HG02759 (cell line): ENCODE measurements around the gene URB1.
"Not testable (repeated sequence)": the region's sequence is repeated elsewhere in the genome, so short reads cannot be mapped to it uniquely, and the experiment has no call there.

Source experiments
- ATAC-seq: cut with Tn5 transposase; IDR thresholded peaks from one replicate; pipeline ENCODE4 v1.9.1; 2021; ENCODE audit warnings: mild to moderate bottlenecking, moderate library complexity; ENCODE audit not compliant: unreplicated experiment

The URB1 gene

DNA sequence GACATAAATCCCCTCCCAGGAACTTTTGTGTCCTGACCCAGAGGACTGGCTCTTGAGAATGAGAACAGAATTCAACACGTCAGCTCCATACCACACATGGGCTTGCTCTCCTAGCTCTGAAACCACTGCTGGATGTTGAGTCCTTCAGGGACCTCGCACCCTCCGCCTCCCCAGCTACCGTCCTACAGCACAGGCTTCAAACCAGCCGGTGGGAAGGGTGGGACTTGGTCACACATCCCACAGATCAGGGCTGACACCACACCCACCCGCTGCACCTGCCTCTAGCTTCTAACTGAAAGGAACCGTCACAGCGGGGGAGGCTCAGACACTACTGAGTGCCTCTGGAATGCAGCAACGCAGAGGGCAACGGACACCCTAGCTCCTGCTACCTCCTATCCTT lies 70.1 kb downstream of the URB1 start:
- ATAC-seq, result no peak

DNA sequence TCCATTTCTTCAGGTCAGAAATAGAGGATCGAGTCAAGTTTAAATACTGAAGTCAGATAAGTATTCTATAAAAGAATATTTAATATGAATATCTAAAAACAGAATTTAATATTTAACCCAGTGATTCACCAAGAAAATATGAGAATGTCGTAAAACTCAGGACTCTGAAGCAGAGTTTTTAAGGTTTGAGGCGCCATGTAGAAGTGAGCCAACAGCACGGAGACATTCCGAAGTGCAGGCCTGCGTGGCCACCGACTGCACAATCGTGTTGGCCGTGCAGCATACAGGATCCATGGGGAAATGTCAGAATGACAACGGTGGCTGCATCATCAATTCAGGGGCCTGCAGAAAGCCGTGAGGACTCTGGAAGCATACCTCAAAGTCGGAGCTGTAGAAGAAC lies 70.7 kb downstream of the URB1 start:
- no peak for ATAC-seq

DNA sequence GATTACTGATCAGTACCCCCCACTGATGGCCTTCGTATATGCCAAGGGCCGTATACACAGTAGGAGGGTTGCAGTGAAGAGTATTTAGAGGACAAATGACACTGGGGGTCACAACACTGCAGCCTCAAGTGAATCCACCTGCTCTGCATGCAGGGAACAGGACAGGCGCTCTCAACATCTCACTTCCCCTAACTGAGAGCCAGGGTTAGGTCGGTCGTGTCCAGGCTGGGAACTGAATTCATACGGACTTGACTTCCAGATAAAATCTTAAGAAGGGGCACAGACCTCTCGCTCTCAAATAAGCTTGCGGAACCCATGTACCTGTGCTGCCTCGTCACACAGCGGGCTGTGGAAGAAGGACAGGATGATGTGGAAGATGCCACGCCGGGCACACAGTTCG lies 71.3 kb downstream of the URB1 start:
- no peak for ATAC-seq

DNA sequence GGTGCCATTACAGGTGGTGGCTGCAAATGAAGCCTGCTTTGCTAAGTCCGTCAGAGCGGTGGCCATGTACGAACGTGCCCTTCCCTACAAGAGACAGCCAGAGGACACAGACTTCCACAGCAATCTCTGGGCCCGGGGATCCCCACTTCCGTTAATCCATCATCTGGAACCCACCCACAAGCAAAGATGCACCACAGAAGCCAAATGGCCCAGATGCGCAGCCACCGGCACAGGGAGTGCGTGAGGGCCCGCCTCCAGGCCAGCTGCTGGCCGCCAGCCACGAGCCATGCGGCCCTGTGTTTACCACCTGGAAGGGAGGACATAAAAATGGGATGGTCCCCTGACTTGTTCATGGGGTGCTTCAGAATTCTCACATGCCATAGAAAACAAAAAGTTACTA lies 72.1 kb downstream of the URB1 start:
- no peak for ATAC-seq

DNA sequence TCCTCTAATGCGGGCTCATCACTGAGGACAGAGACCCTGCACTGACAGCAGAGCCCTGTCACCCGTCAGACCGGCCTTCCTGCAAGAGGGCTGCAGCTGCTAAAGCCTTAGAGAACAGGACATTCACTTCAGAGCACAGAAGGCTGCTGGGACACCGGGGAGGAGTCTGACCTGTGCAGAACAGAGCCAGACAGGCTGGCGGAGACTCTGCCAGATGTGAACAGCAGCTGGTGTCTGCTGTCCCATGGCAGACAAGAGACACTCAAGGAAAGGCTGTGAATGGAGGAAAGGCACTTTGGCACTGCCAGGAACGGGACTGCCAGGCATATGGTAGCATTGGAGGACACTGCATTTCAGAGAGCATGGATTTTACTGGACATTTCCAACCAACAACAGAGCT lies 72.8 kb downstream of the URB1 start:
- ATAC-seq, result no peak

DNA sequence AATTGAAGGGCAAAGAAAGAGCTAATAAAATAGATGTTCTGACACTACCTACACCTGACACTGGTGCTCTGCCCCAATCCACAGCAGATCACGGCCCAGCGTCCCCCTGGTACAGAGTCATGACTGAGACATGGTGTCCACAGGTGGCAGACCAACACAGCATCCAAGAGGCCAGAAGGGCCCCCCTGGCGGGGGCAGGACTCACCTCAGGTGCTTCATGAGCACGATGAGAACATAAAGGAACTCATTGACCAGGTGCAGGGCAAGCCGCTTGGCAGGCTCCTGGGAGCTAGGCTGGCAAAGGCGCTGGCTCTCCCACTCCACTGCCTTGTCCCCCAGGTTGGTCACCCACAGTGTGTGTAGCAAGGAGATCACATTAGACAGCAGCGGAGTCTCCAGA lies 73.8 kb downstream of the URB1 start:
- no peak for ATAC-seq

DNA sequence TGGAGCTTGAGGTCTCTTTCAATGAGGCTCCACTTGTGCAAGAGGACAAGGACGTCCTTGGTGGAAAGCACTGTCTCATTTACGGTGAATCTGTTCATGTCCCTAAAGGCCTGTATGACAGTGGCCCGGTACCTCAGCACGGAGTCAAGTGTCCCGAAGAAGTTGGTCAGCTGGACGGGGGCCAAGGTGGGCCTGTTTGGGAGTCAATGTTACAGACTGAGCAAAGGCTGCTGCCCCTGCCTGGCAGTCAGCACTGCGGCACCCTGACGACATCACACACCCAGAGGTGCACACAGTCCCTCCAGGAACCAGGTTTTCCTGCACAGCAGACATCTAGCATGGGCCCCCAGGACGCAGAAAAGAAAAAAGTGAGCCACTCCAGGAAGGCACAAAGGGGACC lies 75.1 kb downstream of the URB1 start:
- ATAC-seq, result no peak

DNA sequence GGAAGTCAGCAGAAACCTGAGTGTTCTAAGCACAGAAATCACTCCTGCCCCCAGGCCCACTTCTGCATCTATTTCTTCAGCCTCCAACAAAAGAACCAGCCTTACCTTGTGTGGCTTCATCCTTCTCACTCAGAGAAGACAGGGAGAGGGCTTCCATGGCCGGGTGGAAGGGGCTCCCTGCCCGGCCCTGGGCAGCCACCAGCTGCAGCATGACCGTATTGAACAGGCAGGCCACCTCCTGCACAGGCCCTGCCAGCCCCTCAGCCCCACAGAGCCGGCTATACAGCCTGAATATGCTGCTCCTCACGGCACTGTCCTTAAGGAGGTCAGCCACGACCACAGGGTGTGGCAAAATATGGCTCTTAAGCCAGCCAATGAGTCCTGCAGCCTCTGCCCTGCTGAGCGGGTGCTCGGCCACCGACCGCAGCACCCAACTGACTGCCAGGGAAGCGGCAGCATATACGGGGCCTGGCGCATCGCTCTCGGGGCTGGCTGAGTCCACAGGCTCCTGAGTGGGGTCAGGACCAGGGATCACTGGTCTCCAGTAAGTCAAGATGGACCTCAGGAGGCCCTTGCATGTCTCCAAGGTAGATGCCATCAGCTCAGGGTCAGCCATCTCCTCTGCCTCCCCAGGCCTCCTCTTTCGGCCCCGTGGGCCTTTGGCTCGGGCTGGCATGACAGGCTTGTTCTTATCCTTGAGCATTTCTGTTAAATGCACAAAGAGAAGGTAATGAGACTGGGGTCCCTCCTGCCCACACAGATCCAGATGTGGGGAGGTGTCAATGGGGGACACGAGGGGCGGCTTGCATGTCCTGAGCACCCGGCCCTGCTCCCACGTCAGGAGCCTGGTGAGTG lies 76.2 kb downstream of the URB1 start:
- no peak for ATAC-seq

DNA sequence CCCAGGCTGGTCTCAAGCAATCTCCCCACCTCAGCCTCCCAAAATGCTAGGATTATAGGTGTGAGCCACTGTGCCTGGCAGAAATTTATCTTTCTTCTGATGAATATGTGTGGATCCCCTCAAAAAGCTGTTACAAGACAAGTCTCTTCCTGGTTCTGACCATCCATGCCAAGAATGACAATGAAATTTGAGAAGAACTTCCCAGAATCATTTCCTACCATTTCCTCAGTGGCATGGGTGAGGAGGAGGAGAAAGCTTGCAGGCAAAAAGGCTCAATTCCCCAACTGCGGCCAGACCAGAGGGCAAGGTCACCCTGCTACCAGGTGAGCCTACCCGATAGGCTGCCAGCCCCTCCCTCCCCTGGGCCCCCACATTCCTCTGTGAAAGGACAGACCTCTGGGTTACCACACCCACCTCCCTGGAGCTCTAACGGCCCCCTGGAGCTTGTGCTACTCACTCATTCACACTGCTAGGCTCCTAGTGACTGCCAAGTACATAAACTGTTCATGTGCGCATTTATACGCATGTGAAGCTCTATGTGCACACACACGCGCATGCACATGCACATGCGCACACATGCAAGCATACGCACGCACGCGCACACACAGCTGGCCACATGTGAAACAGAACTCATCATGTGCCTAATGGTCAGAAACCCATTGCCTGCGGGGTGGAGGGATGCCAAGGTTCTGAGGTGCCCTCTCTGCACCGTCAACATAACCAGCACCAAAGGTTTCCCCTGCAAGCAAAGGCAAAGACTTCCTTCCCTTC lies 77.1 kb downstream of the URB1 start:
- no peak for ATAC-seq

DNA sequence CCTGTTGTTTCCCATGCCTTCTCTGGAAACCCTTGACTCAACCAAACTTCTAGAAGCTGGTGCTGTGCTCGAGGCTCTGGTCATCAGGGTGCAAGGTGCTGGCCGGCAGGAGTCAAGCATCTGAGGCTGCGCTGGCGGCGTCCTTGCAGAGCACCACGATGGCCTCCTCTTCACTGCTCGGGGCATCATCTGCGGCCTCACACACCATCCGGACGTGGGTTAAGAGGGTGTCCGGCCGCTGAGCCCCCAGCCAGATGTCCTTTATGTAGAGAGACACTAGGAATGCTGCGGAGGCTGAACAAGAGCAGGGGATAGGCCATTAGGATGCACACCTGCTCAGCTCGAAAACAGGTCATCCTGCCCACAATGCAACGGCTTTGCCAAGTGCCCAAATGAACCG lies 78.0 kb downstream of the URB1 start:
- ATAC-seq, result no peak

DNA sequence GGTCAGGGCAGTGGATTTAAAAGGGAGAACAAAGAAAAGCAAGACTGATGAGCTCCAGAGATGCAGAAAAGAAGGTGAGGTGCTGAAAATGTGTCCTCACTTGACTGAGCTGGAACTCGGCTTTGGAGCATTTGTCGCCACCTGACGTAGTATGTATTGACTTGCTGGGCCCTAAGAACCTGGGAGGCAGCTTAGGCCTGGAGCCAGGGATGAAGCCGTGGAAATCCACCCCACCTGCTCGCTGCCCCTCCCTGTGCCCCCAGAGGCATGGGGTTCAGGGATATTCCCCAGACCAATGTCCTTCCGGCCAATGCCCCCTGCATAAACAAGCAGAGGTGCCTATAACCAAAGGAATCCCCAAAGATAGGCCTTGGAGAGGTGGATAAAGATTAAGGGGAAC lies 79.8 kb downstream of the URB1 start:
- ATAC-seq, result no peak

DNA sequence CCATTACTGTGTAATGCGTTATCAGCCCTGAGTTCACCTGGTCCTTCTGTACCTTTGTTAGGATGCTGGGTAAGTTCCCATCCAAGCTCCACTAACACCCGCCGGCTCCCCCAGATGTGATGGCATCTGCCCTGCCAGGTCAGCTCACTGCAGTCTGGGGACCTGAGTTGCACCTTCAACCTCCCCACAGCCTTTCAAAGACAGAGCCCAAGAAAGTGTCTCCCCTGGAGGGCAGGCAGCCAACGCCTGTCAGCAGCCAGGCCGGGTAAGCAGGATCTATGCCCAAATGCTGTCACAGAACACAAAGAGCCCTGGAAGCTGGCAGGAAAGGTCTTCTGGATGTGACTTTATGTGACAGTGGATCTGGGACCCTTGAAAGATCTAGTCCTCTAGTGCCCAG lies 80.5 kb downstream of the URB1 start:
- ATAC-seq, result no peak

DNA sequence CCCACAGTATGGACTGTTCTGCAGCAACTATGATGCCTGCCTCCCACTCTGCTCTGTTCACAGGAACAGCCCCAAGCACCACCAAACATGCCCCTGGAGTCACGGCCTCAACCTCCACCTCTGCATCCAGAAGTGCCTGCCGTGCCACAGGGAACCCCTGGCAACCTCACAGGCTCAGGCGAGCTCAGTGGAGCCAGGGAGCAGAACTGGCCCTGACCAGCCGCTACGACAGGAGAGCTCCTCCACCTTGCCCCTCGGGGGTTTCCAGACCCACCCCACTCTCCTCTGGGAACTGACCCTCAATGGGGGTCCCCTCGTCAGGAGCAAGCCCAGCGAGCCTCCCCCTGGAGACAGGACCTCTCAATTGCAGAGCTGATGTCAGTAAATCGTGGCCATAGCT lies 81.2 kb downstream of the URB1 start:
- ATAC-seq, result no peak

DNA sequence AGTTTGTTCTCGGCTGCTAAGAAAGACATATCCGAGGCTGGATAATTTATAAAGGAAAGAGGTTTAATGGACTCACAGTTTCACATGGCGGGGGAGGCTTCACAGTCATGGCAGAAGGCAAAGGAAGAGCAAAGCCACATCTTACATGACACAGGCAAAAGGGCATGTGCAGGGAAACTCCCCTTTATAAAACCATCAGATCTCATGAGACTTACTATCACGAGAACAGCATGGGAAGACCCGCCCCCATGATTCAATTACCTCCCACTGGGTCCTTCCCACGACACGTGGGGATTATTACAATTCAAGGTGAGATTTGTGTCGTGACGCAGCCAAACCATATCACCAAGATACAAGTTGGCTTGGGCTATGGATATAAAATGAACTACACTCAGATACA lies 81.8 kb downstream of the URB1 start:
- not testable (repeated sequence) for ATAC-seq

DNA sequence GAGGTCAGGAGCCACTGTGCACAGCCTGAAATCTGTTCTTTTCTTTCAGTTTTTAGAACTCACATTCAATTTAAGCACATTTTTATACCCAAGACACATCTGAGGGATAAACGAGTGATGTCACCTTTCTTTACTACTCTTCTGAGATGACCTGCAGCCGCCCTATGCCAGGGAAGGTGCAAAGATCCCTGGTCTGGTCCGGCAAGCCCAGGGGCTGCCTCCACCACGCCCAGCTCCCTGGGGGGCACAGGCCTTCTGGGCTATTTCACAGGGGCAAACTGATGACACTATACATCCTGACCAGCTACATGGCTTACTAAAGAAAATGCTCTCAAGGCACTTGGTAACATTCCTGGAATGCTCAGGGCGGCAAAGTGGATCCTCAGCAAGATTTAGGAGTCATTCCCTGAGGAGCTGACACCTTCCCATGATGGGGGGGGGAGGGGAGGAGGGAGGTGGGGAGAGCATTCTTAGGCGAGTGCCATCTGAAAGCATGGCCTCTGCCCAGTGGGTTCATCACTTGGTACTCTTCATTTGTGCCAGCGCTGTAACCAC lies 82.8 kb downstream of the URB1 start:
- no peak for ATAC-seq

DNA sequence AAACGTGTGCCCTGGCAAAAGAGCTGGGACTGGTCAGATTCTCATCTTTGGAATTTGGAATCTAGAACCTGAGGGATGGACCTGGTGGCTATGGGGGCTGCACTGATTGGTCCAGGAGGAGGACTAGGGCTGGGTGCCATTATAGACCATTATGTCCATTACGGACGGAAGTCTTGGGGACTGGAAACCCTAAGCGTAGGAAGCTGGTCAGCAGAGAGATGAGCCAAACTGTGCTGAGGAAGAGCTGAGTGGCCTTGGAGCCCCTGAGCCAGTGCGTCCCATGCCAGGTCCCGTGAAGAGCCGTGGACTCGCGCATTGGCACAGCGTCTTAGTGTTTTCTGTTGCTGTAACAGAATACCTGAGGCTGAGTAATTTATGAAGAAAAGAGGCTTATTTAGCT lies 84.1 kb downstream of the URB1 start:
- no peak for ATAC-seq

DNA sequence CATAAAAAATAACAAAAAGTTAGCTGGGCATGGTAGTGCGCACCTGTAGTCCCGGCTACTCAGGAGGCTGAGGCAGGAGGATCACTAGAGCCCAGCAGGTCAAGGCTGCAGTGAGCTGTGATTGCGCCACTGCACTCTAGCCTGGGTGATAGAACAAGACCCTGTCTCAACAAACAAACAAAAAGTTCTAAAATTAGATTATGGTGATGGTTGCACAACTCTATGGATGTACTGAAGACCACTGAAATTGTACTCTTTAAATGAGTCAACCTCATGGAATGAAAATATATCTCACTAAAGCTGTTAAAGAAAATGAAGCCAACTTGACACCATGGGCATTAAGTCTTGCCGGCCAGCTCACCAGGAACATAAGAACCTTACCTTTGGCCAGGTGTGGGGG lies 85.1 kb downstream of the URB1 start:
- ATAC-seq, result no peak

DNA sequence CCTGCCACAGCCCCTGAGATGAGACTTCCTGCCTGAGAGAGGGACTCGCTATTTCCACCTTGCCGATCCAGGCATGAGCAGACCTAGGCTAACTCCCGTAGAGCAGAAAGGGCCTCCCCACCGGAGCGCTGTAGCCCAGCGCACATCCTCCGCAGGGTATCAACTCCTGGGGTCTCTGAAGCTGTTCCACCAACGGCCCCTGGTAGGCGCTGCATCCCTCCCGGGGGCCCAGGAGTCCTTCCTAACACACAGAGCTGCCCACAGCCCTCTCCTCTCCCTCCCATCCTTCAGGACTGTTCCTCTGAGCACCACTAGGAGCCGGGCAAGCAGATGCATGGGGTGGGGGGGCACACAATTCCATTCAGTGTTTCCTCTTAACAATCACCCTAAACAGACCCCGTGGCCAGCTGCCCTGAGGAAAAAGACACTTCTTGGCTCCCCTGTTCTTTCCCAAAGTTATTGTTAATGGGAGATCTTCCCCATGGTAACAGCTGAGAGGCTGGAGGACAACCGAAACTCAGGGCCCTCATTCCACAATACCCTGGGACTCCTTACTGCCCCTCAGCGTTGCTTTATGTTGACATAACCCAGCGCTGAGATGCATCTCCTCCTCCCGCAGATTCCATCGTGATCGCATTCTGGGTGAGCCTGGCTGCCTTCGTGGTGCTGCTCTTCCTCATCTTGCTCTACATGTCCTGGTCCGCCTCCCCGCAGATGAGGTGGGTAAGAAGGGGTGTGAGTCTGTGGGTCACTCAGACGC lies 86.6 kb downstream of the URB1 start:
- no peak for ATAC-seq

DNA sequence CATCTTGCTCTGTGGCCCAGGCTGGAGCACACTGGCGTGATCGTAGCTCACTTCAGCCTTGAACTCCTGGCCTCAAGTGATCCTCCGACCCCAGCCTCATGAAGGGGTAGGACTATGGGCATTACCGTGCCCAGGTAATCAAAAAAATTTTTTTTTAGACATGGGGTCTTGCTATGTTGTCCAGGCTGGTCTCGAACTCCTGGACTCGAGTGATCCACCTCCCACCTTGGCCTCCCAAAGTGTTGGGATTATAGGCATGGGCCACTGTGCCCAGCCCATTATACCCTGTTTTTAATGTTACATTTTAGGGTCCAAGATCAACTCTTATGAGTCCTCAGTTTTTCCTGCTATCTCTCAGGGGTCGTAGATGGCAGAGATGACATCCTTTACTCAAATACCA lies 87.8 kb downstream of the URB1 start:
- no peak for ATAC-seq

DNA sequence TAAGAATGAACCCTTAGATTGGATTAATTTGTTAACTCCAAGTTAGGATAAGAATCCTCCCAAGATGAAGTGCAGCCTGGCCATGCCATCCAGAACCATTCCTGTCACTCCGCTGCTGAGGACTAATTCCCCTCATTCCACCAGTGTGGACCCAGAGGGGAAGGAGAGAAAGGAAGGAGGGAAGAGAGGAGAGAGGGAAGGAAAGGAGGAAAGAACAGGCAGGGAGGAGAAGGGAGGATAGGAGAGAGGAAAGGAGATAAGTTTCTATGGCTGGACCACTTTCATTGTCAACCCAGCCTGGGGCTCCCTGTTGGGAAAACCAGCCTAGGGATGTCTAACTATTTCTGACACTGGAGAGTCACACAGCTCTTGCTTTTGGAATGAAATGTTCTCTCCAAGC lies 89.4 kb downstream of the URB1 start:
- ATAC-seq, result no peak

DNA sequence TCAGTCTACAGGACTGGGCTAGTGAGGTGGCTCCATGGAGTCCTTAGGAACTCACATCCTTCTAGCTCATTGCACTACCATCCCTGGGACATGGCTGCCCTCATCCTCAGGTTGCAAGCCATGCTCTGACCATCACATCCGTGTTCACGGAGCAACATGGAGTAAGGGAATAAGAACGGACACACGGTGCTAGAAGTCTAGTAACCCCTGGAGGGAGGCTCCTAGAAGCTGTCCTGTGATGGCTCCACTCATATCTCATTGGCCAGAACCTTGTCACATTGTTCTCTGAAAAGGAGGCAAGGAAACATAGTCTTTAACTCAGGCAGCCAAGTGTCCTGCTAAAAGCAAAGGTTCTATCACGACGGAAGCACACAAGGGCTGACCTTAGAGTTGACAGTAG lies 90.3 kb downstream of the URB1 start:
- no peak for ATAC-seq
